ENCODE data around the gene PHKA2.

Gene PHKA2

DNA sequence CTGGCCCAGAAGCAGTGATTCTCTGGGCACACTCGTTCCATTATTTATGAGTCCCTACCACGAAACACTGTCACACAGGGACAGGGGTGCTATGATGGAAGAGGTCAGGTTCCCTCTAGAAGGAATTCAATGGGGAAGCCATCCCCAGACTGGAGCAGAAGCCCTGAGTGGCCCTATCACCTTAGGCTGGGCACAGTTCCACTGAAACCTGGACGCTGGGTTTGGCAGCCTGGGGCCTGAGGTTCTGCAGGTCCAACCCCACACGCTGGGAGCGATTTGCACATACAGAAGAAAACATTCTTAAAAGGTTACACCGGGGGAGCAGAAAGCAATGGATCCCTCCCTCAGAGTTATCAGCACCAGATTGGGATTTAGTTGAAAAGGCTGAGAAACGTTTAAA, 63.3 kb downstream of the PHKA2 start:
- DNase-seq = no peak

DNA sequence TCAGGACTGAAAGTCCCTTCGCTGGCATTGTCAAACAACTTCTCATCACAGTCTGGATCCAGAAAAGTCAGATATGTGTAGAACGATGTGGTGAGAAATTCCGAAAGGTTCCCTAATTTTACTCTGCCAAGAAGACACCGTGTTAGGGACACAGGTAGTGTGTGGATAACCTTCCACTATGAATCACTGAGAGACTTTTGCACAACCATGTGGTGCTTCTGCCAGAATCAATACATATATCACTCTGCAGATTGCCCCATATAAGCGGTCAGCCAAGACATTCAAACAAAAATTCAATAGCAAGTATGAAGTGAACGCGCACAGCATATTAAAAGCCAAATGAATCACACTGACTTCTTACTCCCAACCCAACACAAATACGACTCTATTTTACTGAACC, 63.8 kb downstream of the PHKA2 start:
- no peak for DNase-seq

DNA sequence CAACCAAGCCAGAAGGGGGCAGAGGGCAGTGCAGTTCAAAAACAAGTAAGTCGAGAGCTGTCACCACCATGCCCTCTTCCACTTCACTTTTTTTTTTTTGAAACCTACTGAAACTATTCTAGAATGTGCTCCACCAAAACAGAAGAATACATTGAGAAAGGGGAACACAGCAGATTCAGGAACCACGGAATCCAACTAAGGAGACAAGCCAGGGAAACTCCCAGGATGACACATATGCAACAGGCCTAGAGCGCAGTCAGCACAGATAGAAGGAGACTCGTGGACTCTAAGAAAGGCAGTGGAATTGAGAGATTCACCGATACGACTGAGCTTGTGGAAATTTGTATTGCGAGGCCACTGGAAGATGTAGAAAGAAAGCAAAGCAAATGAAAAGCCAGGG, 66.1 kb downstream of the PHKA2 start:
- no peak for DNase-seq

DNA sequence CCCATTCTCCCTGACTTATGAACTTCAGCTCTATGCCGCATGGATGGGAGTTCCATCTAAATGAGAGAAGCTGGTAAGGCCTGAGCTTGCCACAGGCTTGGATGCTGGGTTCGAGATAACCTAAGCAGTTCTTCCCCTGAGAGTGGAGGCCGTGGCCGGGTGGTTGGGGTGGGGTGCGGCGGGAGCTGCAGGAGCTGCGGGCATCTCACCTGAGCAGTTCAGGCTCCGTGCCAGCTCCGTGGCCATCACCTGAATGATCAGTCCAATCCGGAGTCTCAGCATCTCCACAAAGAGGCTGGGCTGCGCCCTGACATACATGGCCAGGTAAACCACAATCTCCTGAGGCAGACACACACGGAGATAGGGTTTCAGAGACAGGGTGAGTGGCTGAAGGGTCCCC, 77.6 kb downstream of the PHKA2 start:
- no peak for DNase-seq

DNA sequence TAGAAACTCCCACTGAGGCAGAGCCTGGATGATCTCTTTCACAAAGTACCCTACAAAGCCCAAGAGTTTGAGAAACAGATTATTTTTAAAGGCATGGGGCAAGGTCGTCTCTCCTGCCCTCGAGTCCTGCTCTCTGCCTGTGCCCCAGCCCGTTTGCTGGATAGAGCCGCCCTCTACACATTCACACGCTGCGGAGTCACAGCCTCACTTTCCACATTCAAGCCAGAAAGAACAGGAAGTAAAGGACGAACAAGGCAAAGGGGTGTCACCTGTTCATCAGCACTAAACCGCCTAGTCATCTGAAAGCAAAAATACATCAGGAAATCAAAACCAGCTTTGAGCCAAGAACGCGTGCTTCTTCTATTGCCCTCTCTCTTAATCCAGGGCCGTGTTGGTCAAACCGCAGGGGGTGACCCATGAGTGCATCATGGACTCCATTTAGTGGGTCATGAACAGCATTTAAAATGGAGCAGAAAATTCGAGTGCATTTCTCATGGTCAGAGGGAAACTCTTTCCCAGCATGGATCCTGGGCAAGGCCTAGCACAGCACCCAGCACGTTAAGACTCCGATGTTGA, 83.4 kb downstream of the PHKA2 start:
- DNase-seq = no peak

DNA sequence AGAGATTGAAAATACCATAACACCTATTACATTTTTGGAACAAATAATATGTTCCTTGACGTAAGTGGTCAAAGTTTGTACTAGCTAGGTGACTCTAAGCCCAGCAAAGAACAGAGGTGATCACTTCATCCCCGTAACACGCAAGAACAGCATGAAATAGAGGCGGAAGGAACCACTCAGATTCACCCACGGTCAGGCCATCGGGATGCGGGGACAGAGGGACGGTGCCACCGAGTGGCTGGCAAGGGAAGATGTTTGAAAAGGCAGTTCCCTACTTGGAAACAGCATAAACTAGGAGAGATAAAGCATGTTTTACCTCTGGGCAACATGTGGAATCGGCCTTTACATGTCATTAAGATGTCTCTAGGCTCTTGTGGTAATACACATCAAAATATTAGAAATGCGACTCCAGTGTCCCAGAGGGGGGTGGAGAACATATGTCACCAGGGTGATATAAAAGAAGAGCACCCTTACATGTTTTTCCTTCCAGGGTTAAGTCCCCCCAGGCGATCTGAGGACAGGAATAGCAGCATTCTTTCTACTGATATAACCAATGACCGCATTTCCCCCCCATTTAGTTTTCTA, 84.0 kb downstream of the PHKA2 start:
- DNase-seq = no peak

DNA sequence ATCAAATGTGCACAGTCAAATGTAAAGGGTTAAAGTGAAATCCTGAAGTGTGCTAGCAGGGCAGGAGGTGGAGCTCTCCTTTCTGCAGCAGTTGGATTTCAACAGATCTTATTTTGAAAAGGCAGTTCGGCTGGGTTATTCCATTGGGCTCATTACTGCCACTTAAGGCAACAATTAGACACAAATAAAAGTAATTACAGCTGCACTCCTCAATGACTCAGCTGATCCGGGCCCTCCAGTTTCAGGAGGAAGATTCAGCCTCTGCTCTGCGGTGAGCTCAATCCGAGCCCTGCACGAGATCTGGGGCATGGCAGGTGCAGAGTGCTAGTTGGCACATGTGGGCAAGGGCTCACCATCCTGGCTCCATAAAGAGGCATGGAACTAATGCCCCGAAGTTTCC, 85.4 kb downstream of the PHKA2 start:
- no peak for DNase-seq

DNA sequence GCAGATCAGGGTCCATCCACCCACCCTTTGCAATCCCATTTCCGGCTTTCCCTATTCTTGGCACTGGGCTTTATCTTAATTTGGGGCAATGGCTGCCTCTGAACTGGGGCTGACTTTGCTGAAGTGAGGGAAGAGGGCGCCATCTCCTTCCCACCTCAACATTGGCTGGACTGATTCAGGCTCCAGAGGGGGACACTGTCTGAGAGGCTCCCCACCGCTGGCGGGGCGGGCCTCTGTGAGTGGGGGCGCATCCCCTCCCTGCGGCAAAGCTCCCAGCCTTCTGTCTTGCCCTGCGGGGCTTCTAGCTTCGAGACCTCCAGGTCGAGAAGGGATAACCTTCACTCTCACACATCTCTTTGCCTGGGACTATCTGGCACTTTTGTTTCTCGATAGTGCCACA, 85.8 kb downstream of the PHKA2 start:
- no peak for DNase-seq

DNA sequence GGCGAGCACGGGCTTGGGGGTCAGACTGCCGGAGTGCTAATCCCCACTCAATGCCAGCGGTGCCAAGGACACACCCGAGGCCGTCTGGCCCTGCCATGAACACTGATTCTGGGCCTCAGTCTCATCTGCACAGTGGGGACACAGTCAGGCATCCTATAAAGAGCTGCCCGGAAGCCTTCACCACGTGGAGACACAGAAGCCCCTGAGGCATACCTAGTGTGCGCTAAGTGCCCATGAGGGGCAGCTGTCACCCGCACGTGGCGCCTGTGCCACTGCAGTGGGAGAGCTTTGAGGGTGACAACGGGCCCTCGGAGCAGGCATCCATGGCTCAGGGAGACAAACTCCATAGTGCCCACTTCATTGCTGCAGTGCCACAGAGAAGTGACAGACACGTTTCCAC, 86.3 kb downstream of the PHKA2 start:
- no peak for DNase-seq

DNA sequence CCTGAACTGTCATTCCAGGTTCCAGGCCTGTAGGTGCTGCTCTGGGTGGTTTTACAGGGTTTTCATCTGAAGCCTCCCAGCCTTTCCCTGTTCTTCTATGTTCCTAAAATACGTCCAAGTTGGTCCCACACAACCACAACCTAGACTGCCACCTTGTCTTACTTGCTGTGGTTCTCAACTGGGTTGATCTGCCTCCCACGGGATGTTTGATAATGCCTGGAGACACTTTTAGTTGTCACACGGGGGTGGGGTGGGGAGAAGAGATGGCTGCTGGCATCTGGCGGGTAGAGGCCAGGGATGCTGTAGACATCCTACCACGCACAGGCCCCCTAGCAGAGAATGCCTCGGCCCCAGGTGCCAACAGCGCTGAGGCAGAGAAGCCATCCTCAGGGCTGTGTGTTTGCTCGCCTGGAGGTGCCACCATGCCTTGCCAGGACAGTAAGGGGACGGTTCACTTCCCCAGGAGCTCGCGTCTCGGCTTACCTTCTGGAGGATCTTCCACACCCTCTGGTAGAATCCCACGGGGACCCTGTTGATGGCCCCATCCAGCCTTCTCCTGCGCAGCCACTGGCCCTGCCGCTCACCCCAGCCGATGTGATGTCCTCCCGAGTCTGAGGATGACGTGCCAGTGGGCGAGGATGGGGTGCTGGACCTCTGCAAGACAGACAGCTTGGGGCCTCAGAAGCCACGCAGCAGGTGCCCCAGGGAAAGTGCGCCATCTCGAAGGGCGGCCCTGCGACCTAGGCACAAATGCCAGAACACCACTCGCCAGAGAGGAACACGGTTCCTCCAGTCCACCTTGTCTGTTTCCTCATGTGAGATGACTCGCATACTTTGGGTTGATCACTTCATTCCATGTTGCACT, 87.0 kb downstream of the PHKA2 start:
- no peak for DNase-seq

DNA sequence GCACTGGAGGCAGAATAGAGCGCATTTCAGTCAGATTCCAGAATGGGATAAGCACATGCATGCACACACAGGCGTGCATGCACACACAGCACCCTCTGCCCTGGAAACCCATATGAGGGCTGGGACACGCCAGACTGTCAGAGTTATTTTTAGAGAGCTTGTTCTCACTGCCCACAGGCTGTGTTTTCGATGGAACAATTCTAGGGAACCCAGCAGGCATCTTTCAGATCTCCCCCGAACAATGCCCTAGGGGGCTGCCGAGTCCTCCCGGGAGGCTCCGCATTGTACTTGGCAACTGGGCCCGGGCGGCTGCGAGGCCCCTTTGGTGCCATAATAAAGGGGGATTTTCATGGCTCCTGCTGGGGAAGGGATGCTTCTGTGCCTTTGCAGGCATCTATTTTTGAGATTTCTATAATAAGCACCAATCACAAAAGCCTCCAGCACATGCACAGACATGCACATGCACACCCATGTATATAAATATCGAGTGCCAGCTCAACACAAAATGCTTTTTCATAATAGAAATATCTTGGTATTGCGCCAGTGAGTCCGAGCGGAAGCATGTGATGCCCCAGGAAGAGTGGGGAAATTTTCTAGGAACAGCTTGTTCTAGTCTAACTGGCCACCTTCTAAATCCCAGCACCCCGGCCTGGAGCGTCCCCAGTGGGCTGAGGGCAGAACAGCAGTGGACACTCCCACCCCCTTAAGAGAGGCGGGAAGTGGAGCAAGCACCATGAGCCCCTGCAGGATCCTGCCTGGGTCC, 88.5 kb downstream of the PHKA2 start:
- no peak for DNase-seq

DNA sequence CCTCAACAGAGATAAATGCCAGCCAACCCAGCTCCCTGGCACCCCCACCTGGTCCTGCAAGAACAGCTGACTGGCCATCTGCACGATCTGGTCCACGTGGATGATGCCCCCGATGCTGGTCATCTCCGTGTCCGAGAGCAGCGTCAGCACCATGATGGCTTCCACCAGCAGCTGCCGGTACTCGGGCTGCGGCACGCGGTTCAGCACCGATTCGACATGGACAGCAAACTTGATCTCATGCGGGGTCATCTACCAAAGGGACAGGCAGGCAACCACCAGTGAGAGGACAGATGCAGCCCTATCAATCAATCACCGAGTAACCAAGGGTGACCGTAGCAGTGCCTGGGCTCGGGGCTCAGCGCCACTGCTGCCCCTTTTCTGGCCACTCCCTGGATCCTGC, 89.8 kb downstream of the PHKA2 start:
- DNase-seq = no peak

DNA sequence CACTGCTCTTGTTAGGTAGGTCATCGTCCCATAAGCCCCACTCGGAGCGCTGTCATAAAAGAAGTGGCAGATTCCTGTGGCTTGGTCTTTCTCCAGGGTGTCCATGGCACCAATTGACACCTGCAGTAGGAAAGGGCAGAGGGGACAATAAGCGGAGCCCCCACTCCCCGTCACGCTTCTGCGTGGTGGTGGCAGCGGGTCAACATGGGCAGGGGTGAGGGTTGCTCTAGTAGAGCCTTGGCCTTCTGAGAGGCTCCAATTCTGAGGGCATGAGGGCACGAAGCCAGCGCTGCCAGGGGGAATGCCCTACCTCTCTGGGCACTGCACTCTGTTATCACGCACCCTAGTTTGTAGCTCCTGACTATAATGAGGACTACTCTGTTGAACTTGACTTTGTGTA, 90.4 kb downstream of the PHKA2 start:
- DNase-seq = no peak

DNA sequence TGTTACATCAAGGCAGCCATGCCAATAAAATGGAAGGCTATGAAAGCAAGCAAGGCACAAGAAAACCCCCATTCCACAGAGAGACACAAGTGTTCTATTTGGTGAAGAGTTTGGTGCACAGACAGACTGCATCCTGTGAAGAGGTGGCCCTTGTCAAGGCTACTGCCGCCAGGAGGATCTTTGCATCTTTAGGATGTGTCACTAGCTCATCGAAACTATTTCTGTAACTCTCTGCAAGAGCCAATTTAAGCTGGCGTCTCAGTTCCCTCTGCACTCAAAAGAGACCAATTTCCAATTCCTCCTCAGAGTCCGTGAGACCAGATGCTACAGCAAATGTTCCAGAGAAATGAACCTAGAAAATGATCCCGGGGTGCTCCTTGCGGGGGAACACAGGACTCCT, 91.0 kb downstream of the PHKA2 start:
- DNase-seq = no peak

DNA sequence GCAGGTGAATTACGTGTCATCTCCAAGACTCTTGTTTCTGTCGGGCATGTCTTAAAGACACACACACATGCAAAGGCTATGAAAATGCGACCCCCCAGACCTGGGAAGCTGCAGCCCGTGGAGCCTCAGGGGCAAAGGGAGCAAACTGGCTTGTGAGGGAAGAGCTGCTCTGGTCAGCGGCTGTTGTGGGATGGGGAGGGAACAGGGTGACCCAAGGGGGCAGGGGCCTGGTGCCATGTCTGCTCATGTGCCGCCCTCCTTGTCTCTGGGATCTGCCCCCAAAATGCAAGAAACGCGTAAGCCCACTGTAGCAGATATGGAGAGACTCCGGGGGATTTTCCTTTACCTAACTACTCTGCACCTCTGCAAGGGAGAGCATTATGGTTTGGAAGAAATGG, 92.4 kb downstream of the PHKA2 start:
- DNase-seq = no peak

DNA sequence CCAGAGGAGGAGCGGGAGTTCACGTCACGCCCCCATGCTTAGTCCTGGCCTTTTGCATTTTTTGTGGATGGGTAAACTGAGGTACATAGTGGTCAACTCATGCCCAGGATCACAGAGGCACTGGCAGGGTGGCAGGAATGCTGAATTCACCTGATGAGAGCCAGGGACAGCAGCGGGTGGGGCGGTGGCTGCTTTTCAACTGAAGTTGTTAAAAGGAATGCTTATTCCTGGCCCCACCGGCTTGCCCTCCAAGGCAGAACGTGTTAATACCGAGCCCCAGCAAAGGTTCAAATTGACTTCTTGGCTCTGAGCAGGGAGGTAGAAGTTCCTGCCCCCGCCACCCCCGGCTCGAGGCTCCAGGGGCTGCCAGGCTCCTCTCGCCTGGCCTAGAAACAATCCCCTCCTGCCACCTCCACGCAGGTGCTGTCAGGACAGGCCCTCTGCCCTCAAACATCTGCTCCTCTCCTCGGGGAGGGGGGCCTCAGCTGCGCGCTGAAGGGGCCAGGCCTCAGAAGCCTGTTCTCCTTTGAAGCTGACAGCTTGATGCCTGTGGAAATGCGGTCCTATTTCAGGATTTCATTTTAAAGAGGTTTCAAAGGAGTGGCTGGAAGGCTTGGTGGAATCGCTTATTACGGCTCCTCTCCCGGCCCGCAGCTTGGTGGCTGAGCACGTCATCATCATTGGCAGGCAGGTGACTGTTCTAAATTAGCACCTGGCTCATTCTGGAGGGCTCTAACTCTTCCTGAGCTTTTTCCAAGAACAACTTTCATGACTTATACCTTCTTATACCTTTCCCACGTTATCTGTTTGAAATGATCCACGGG, 93.0 kb downstream of the PHKA2 start:
- no peak for DNase-seq

DNA sequence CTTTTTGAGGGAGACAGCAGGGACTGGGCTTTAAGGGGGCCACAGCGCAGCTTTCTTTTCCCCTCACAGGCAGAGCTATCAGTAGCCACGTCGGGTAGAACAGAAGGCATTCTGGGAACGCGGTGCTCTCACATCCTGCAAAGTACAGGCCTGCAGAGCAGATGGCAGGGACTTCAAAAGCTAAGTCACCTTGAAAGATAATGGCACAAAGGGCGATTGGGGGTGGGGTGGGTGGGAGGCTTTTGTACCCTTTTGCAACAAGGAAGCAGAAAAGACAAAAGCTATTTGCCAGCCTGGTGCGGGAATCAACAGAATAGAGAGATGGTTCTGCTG, 93.9 kb downstream of the PHKA2 start:
- no peak for DNase-seq

DNA sequence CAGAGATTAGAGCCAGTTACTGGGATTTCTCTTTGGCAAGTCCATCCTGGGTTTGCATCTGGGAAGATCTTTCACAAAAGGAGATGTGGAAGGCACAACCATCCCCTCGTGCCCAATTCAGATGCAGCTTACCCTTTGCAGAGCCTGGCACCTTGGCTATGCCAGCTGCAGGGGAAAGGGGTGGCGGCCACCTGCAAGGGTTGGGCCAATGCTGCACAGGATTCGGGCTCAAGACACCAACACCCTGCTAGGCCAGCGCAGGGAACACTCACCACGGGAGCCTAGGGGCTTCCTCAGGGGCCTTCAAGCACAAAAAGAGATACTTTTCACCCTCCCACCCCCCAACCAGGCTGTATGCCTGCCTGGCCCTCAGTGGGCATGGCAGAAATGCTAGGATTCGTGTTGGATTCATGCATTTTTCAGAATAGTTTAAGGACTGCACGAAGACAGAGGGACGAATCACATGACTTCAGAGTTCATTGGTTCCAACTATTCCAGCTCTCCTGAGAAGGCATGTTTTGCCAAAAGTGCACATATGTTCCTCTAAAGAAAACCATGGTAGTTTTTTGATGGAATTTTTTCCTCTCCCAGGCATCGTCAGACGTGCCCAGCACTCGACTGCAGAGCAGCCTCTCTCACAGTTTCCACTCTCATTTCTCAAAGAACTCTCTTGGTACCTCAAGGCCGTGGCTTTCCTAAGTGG, 94.4 kb downstream of the PHKA2 start:
- no peak for DNase-seq

DNA sequence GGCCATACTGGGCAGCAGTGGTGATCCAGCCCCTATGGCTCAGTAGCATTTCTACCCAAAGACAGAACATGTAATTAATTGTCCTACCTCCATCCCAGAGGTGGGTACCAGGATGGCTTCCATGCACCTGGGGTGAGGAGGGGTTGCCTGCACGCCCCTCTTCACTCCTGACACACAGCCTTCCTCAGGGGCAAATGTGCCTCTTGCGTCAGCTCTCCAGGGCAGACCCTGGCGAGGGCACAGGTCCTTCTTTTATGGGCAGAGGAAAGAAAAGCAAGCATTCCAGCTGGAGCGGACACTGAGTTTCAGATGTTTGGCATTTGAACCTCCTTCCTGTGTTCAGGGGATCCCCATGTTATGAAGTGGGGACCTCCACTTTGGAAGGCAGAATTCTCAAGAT, 95.6 kb downstream of the PHKA2 start:
- DNase-seq = no peak

DNA sequence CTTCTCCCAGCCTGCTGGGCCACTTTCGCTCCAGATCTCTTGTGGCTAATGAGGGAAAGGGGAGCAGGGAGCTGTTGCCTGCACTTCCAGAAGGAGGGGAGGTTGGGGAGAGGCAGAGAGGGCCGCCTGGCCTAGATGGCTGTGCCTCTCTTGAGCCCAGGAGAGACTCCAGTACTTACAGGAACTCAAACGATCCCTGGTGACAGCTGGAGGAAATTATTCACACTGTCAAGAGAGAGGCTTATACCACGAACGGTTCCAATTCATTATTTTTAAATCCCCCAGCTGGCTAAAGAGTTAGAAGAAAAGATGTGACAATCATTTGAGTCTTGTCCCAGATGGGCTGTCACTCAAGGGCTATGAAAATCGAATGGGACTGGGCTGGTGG, 96.1 kb downstream of the PHKA2 start:
- no peak for DNase-seq

DNA sequence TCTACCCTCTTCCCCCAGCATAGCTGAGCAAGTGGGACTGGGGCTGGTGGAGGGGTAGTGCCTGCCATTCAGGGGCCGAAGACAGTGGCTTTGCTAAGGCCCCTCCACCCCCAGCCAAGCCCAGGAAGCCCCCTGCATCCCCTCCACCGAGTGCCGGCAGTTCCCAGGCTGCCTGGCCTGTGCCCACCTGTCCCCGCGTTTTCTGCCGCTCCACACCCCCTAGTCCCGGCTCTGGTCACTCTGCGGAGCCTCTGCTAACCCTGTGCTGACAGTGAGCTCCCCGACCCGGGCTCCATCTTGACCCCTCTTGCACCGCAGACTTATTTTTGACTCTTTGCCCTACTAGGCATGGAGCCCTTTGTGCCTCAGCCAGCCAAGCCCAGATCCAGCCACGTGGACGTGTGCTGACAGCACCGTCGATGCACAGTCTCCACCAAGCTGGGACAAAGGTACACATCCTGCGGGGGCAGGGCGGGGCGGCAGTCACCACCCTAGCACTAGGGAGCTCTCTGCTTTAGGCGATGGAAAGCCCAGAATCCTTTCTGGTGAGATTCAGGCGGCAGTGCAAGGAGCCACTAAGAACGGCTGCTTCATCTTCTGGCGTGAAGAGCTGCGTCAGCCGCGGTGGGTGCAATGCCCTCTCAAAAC, 96.6 kb downstream of the PHKA2 start:
- no peak for DNase-seq
